HEK293 (cell line): ENCODE measurements around the gene STOML1.

ENCODE experiments used
- CTCF ChIA-PET: fragments of 350-600 bp; formaldehyde crosslinking; extraction: SDS; loops from one replicate; lab custom pipeline; 2021; ENCODE audit warnings: antibody characterized with exemption; lab: Yijun Ruan, JAX
- POLR2A ChIA-PET: fragments of 300-600 bp; formaldehyde crosslinking; extraction: SDS; loops from one replicate; lab custom pipeline; 2020; ENCODE audit warnings: antibody characterized with exemption, inconsistent platforms; lab: Yijun Ruan, JAX
- H3K27ac ChIP-seq: fragments of 200-500 bp; sonication (Bioruptor generic); 2 replicates; pipeline ENCODE4 v1.5.1; 2014; ENCODE audit warnings: low read depth, low read length, control low read depth, inconsistent platforms; ENCODE audit errors: extremely low read depth
- H3K36me3 ChIP-seq, 2 experiments: fragments of 200-500 bp in 1 of 2; sonication (Bioruptor generic) in 1 of 2; 1 replicate in 1 of 2; 2 replicates in 1 of 2; pipeline ENCODE4 v1.5.1; 2014 to 2017; ENCODE audit warnings: inconsistent platforms in 2 of 2, low read length in 2 of 2; ENCODE audit not compliant: control insufficient read depth in 2 of 2, insufficient read depth in 1 of 2
- H3K4me1 ChIP-seq: fragments of 200-500 bp; sonication (Bioruptor generic); 2 replicates; pipeline ENCODE4 v1.5.1; 2014; ENCODE audit warnings: mild to moderate bottlenecking, low read length, inconsistent platforms; ENCODE audit not compliant: control insufficient read depth, insufficient read depth
- H3K4me3 ChIP-seq: 2 replicates; pipeline ENCODE4 v1.5.1; 2011; ENCODE audit warnings: low read depth, mild to moderate bottlenecking, control low read depth, low read length, moderate library complexity
- H3K9me3 ChIP-seq: fragments of 200-500 bp; sonication (Bioruptor generic); 2 replicates; pipeline ENCODE4 v1.5.1; 2014; ENCODE audit warnings: low read depth, low read length, inconsistent platforms; ENCODE audit not compliant: control insufficient read depth, insufficient read depth
- EGR2 ChIP-seq: fragments of 450-650 bp; formaldehyde crosslinking; IDR thresholded peaks from 2 replicates; pipeline ENCODE4 v1.5.1; 2016; ENCODE audit warnings: low read depth, missing biosample characterization, missing genetic modification characterization
- GLIS1 ChIP-seq: fragments of 450-650 bp; formaldehyde crosslinking; IDR thresholded peaks from 2 replicates; pipeline ENCODE4 v1.5.1; 2016; ENCODE audit warnings: missing biosample characterization, missing genetic modification characterization
- GLIS2 ChIP-seq: fragments of 450-650 bp; formaldehyde crosslinking; IDR thresholded peaks from 2 replicates; pipeline ENCODE4 v1.5.1; 2016; ENCODE audit warnings: missing biosample characterization, missing genetic modification characterization
- HOXC10 ChIP-seq: sonication (generic); formaldehyde crosslinking; IDR thresholded peaks from 2 replicates; pipeline ENCODE4 v1.8.1; 2023; ENCODE audit warnings: mild to moderate bottlenecking, missing genetic modification reagents
- OSR2 ChIP-seq: fragments of 450-650 bp; formaldehyde crosslinking; IDR thresholded peaks from 2 replicates; pipeline ENCODE4 v1.5.1; 2016; ENCODE audit warnings: missing biosample characterization, missing genetic modification characterization
- PRDM1 ChIP-seq: fragments of 450-650 bp; formaldehyde crosslinking; IDR thresholded peaks from 2 replicates; pipeline ENCODE4; 2016; ENCODE audit warnings: missing biosample characterization, missing genetic modification characterization
- SP7 ChIP-seq: fragments of 450-650 bp; formaldehyde crosslinking; IDR thresholded peaks from 2 replicates; pipeline ENCODE4 v1.5.1; 2016; ENCODE audit warnings: missing biosample characterization, missing genetic modification characterization
- ZBTB17 ChIP-seq: fragments of 450-650 bp; formaldehyde crosslinking; IDR thresholded peaks from 2 replicates; pipeline ENCODE4 v1.5.1; 2016; ENCODE audit warnings: missing biosample characterization, missing genetic modification characterization
- ZBTB20 ChIP-seq: fragments of 450-650 bp; formaldehyde crosslinking; IDR thresholded peaks from 2 replicates; pipeline ENCODE4 v1.5.1; 2016; ENCODE audit warnings: missing biosample characterization, missing genetic modification characterization
- ZBTB44 ChIP-seq: fragments of 450-650 bp; IDR thresholded peaks from 2 replicates; pipeline ENCODE4 v1.5.1; 2018; ENCODE audit warnings: missing biosample characterization, mild to moderate bottlenecking, missing genetic modification characterization
- ZFHX2 ChIP-seq: fragments of 450-650 bp; formaldehyde crosslinking; conservative IDR thresholded peaks from 2 replicates; pipeline ENCODE4 v1.5.1; 2016; ENCODE audit warnings: missing biosample characterization, missing genetic modification characterization
- ZIC2 ChIP-seq: fragments of 450-650 bp; formaldehyde crosslinking; IDR thresholded peaks from 2 replicates; pipeline ENCODE4 v1.5.1; 2016; ENCODE audit warnings: missing biosample characterization, missing genetic modification characterization
- ZNF146 ChIP-seq: fragments of 450-650 bp; formaldehyde crosslinking; IDR thresholded peaks from 2 replicates; pipeline ENCODE4 v1.5.1; 2016; ENCODE audit warnings: missing biosample characterization, missing genetic modification characterization
- ZNF2 ChIP-seq: fragments of 450-650 bp; formaldehyde crosslinking; IDR thresholded peaks from 2 replicates; pipeline ENCODE4 v1.5.1; 2016; ENCODE audit warnings: missing biosample characterization, missing genetic modification characterization
- ZNF302 ChIP-seq: fragments of 450-650 bp; formaldehyde crosslinking; IDR thresholded peaks from 2 replicates; pipeline ENCODE4 v1.5.1; 2016; ENCODE audit warnings: missing biosample characterization, missing genetic modification characterization, low read depth
- ZNF324 ChIP-seq: fragments of 450-650 bp; formaldehyde crosslinking; IDR thresholded peaks from 2 replicates; pipeline ENCODE4 v1.5.1; 2016; ENCODE audit warnings: missing biosample characterization, missing genetic modification characterization
- ZNF362 ChIP-seq: fragments of 450-650 bp; formaldehyde crosslinking; IDR thresholded peaks from 2 replicates; pipeline ENCODE4 v1.5.1; 2016; ENCODE audit warnings: missing biosample characterization, missing genetic modification characterization
- ZNF433 ChIP-seq: fragments of 450-650 bp; formaldehyde crosslinking; IDR thresholded peaks from 2 replicates; pipeline ENCODE4 v1.5.1; 2016; ENCODE audit warnings: missing biosample characterization, missing genetic modification characterization, low read depth
- ZNF514 ChIP-seq: fragments of 450-650 bp; formaldehyde crosslinking; IDR thresholded peaks from 2 replicates; pipeline ENCODE4 v1.5.1; 2016; ENCODE audit warnings: missing biosample characterization, missing genetic modification characterization
- ZNF600 ChIP-seq: fragments of 450-650 bp; formaldehyde crosslinking; IDR thresholded peaks from 2 replicates; pipeline ENCODE4 v1.5.1; 2016; ENCODE audit warnings: missing biosample characterization, missing genetic modification characterization
- ZNF654 ChIP-seq: fragments of 450-650 bp; formaldehyde crosslinking; IDR thresholded peaks from 2 replicates; pipeline ENCODE4 v1.5.1; 2016; ENCODE audit warnings: low read depth, missing biosample characterization, missing genetic modification characterization
- ZNF707 ChIP-seq: fragments of 450-650 bp; formaldehyde crosslinking; IDR thresholded peaks from 2 replicates; pipeline ENCODE4 v1.5.1; 2016; ENCODE audit warnings: missing biosample characterization, missing genetic modification characterization
- ZNF777 ChIP-seq: fragments of 450-650 bp; formaldehyde crosslinking; IDR thresholded peaks from 2 replicates; pipeline ENCODE4 v1.5.1; 2017; ENCODE audit warnings: missing biosample characterization, missing genetic modification characterization, borderline replicate concordance
- TF ChIP-seq, protein P1 (sequence below): fragments of 450-650 bp; formaldehyde crosslinking; IDR thresholded peaks from 2 replicates; pipeline ENCODE4 v1.5.1; 2017; ENCODE audit warnings: missing biosample characterization, mild to moderate bottlenecking, missing genetic modification characterization, moderate library complexity

The STOML1 gene

GRCh38 chr15:73965758-73966113, 26.4 kb downstream of the STOML1 start:
- H3K9me3 ChIP-seq: no peaks in the 10 kb centered on the region
- ChIA-PET POLR2A (no interaction called here), CTCF (interaction anchor here (0.5 to 13.4 kb wide), 25 partner anchors 11 to 1843 kb away, joined by 3 to 276 read pairs (median 4); partner anchors contain the start of gene PML)
- H3K27ac ChIP-seq: no peak overlapping the region
- peaks cover 3% of the 10 kb centered on the region; the same call in 1 of the 2 replicates for H3K4me1 ChIP-seq
- H3K36me3 ChIP-seq: no peaks in the 10 kb centered on the region
- TF ChIP-seq ZNF514 (tag by site-specific recombination) (no peak), ZNF362 (tag by site-specific recombination) (peak; percentile 81; the same call in 1 of the 2 replicates)
- TF ChIP-seq, all 188 proteins: peak for 1
- no peak overlapping the region for H3K4me3 ChIP-seq

DNA sequence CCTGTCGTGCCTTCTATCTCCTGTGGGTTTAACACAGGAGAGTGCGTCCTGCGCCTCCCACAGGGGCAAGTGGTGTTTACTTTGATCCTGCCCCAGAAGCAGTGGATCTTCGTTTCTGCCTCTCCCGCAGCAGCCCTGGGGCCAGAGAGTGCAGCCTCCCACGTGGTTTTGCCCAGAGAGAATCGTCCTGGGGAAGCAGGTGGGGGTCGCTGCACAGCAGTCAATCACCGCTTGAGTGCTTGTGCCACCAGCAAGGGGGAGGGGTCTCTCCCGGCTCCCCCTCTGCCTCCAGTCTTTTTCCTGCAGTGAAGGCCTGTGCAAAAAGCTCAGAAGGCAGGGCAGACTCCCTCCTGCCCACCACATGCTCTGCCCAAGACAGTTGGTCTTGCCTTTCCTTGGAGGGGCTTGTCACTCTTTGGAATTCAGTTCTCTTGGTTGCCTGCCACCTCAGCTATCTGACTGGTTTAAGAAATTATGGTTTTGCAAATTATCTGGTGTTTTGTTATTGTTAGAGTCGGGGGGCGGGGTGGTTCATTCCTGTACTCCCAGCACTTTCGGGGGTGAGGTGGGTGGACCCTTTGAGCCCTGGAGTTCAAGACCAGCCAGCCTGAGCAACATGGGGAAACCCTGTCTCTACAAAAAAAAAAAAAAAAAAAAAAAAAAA, 26.9 kb downstream of the STOML1 start:
- ChIA-PET CTCF (interaction anchor here (0.5 to 13.4 kb wide), 32 partner anchors 8 to 1842 kb away, joined by 3 to 276 read pairs (median 4); partner anchors contain the start of gene PML), POLR2A (no interaction called here)
- Histone ChIP-seq H3K27ac (no peak overlapping the region), H3K4me1 (peaks cover 3% of the 10 kb centered on the region; the same call in 1 of the 2 replicates), H3K36me3 (no peaks in the 10 kb centered on the region), H3K4me3 (no peak overlapping the region), H3K9me3 (no peaks in the 10 kb centered on the region)
- TF ChIP-seq OSR2 (tag by site-specific recombination) (0 out of 2 replicates have a peak, but pooled peaks have one; percentile 38), HOXC10 (CRISPR knock-in tag) (no peak), GLIS2 (tag by site-specific recombination) (peak; percentile 33; the same call in 1 of the 2 replicates), ZBTB17 (tag by site-specific recombination) (peak; percentile 87), ZNF302 (tag by site-specific recombination) (no peak), GLIS1 (tag by site-specific recombination) (peak; percentile 100), ZNF2 (tag by site-specific recombination) (0 out of 2 replicates have a peak, but pooled peaks have one; percentile 4), ZFHX2 (tag by site-specific recombination) (peak; percentile 31; the same call in 1 of the 2 replicates), ZIC2 (peak; percentile 97), ZNF324 (tag by site-specific recombination) (no peak), ZNF146 (tag by site-specific recombination) (no peak), EGR2 (0 out of 2 replicates have a peak, but pooled peaks have one; percentile 3), PRDM1 (no peak)

- no peak overlapping the region for H3K27ac ChIP-seq
- H3K36me3 ChIP-seq: no peaks in the 10 kb centered on the region
- peaks cover 3% of the 10 kb centered on the region; the same call in 1 of the 2 replicates for H3K4me1 ChIP-seq
- no peaks in the 10 kb centered on the region for H3K9me3 ChIP-seq
- H3K4me3 ChIP-seq: no peak overlapping the region
- CTCF ChIA-PET: interaction anchor here (0.5 to 13.4 kb wide), 38 partner anchors 9 to 1577 kb away, joined by 3 to 276 read pairs (median 4); partner anchors contain the start of genes PML and STOML1
- POLR2A ChIA-PET: interaction anchor here (1.1 kb wide), 1 partner anchor 14 kb away, joined by 4 read pairs; no protein-coding TSS in a partner anchor
- peak; percentile 60; the same call in 1 of the 2 replicates for TF ChIP-seq ZNF2 (tag by site-specific recombination)
- TF ChIP-seq ZNF600 (tag by site-specific recombination): 0 out of 2 replicates have a peak, but pooled peaks have one; percentile 27
- peak; percentile 56 for TF ChIP-seq ZNF654
- TF ChIP-seq ZNF707 (tag by site-specific recombination): peak; percentile 56; the same call in 1 of the 2 replicates
- 0 out of 2 replicates have a peak, but pooled peaks have one; percentile 20 for TF ChIP-seq EGR2
- TF ChIP-seq ZNF433 (tag by site-specific recombination): no peak
- TF ChIP-seq, protein P1, sequence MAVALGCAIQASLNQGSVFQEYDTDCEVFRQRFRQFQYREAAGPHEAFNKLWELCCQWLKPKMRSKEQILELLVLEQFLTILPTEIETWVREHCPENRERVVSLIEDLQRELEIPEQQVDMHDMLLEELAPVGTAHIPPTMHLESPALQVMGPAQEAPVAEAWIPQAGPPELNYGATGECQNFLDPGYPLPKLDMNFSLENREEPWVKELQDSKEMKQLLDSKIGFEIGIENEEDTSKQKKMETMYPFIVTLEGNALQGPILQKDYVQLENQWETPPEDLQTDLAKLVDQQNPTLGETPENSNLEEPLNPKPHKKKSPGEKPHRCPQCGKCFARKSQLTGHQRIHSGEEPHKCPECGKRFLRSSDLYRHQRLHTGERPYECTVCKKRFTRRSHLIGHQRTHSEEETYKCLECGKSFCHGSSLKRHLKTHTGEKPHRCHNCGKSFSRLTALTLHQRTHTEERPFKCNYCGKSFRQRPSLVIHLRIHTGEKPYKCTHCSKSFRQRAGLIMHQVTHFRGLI (tag by site-specific recombination): 0 out of 2 replicates have a peak, but pooled peaks have one; percentile 22
- no peak for TF ChIP-seq ZBTB44 (tag by site-specific recombination)
- no peak for TF ChIP-seq ZBTB20 (tag by site-specific recombination)
- TF ChIP-seq ZNF777: peak; percentile 13; the same call in 1 of the 2 replicates
- peak; percentile 63 for TF ChIP-seq SP7
Measured at GRCh38 chr15:73964736-73965093, 27.4 kb downstream of the STOML1 start.
